ENCODE results near the gene MTHFD2. TPM values are rescaled to one million over a fixed set of nuclear protein-coding genes. Genes with fewer than 3 reads are reported as not detected.
"Not testable (repeated sequence)": the region's sequence is repeated elsewhere in the genome, so short reads cannot be mapped to it uniquely, and the experiment has no call there.

The MTHFD2 gene
- polyA plus RNA-seq, 1 donor from 2014 or later: 6.0 TPM

DNA sequence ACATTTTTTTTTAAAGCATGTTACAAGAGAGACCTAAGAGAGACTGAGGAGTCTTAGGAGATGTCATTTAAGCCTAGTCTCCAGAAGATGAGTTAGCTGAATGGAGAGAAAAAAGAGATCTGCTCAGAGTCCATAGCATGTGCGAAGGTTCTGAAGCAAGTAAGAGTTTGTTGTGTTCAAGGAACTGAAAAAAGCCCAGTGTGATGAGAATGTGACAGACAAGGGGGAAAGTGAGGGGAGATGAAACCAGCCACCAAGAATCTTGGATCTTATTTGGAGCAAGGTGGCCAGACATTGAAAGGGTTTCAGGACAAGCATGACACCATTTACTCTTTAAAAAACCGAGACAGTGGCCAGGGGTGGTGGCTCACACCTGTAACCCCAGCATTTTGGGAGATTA, 14.5 kb upstream of the MTHFD2 start:
- Mint-ChIP-seq H3K27me3 (no peaks in the 10 kb centered on the region), H3K36me3 (peaks cover 2% of the 10 kb centered on the region), H3K9me3 (no peaks in the 10 kb centered on the region), H3K4me3 (peak overlapping the region in 2 of 4 donors; percentile 18 to 74), H3K27ac (peak overlapping the region in 1 of 3 donors; percentile 53), H3K4me1 (peaks cover 23 to 29% (median 26%) of the 10 kb centered on the region in 3 donors)

DNA sequence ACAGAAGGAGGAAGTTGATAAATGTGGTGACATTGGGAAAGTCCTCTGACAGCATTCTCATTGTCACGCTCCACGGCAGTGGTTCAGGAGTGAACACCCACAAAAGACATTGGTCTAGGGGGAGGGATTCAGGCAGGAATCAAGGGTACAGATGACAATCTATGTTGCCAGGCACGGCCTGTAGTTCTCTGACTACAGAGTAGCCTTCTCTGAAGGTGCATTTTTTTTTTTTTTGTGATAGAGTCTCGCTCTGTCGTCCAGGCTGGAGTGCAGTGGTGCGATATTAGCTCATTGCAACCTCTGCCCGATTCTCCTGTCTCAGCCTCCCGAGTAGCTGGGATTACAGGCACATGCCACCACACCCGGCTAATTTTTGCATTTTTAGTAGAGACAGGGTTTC, 12.4 kb upstream of the MTHFD2 start:
- Mint-ChIP-seq H3K4me1 (peaks cover 23% of the 10 kb centered on the region in 3 donors), H3K4me3 (peak overlapping the region; percentile 70 to 95 (median 85)), H3K36me3 (peaks cover 2% of the 10 kb centered on the region)

DNA sequence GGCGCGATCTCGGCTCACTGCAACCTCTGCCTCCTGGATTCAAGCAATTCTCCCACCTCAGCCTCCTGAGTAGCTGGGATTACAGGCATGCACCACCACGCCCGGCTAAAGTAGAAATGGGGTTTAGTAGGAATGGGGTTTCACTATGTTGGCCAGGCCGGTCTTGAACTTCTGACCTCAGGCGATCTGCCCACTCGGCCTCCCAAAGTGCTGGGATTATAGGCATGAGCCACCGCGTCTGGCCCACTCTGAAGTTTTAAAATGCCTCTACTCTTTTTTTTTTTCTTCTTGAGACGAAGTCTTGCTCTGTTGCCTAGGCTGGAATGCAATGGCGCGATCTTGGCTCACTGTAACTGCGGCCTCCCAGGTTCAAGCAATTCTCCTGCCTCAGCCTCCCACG, 11.7 kb upstream of the MTHFD2 start:
- Mint-ChIP-seq H3K4me3 (peak overlapping the region in 1 of 4 donors; percentile 81), H3K27ac (peak overlapping the region in 2 of 3 donors; percentile 35 to 53), H3K4me1 (peaks cover 20% of the 10 kb centered on the region in 3 donors)
- H3K36me3 Mint-ChIP-seq, H3K27me3 Mint-ChIP-seq, H3K9me3 Mint-ChIP-seq: not testable (repeated sequence)

More for the DNA sequence above, 12.4 kb upstream of the MTHFD2 start:
- Mint-ChIP-seq H3K27me3 (no peaks in the 10 kb centered on the region), H3K9me3 (no peaks in the 10 kb centered on the region), H3K27ac (peak overlapping the region; percentile 53 to 97 (median 93))

DNA sequence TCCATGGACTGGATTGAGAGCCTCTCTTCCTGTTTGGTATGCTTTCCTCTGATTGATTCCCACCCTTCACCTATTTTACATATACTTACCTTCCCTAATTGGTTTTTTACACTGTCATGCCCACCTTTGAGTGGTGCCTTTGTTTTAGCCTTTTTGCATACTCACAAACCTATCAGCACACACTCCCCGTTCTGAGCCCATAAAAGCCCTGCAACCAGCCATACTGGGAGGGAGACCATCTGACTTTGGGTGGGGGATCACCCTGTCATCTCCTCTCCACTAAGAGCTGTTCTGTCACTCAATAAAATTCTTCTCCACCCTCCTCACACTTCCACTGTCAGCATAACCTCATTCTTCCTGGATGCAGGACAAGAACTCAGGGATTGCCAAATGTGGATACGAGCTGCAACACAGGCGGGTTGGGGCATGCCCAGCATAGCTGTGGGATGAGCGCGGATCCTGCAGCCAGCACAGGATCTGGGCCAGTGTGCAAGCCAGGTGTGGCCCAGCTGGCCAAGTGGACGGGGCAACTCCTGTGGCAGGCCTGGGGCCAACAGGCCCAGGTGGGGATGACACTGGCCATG, 10.3 kb upstream of the MTHFD2 start:
- Mint-ChIP-seq H3K27me3 (no peaks in the 10 kb centered on the region), H3K27ac (peak overlapping the region in 1 of 3 donors; percentile 69), H3K4me3 (peak overlapping the region in 1 of 4 donors; percentile 30), H3K36me3 (peaks cover 2% of the 10 kb centered on the region), H3K4me1 (peaks cover 15 to 17% (median 17%) of the 10 kb centered on the region in 3 donors), H3K9me3 (no peaks in the 10 kb centered on the region)

DNA sequence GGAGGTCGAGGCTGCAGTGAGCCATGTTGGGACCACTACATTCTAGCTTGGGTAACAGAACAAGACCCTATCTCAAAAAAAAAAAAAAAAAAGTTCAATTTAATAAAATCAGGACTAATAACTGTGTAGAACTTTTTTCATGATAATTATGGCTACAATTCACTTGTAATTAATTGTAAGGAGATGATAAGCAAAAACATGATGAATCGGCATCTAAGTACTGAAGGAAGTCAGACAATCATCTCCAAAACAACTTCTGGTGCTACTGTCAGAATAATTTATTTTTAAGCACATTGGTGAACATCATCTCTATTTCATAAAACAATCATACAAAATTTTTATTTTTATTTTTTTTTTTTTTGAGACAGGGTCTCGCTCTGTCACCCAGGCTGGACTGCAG, 9.7 kb upstream of the MTHFD2 start:
- H3K4me3 Mint-ChIP-seq: no peak overlapping the region
- H3K27me3 Mint-ChIP-seq: no peaks in the 10 kb centered on the region
- peaks cover 14 to 17% (median 16%) of the 10 kb centered on the region in 3 donors for H3K4me1 Mint-ChIP-seq
- H3K27ac Mint-ChIP-seq: no peak overlapping the region
- H3K36me3 Mint-ChIP-seq: peaks cover 2% of the 10 kb centered on the region
- no peaks in the 10 kb centered on the region for H3K9me3 Mint-ChIP-seq

DNA sequence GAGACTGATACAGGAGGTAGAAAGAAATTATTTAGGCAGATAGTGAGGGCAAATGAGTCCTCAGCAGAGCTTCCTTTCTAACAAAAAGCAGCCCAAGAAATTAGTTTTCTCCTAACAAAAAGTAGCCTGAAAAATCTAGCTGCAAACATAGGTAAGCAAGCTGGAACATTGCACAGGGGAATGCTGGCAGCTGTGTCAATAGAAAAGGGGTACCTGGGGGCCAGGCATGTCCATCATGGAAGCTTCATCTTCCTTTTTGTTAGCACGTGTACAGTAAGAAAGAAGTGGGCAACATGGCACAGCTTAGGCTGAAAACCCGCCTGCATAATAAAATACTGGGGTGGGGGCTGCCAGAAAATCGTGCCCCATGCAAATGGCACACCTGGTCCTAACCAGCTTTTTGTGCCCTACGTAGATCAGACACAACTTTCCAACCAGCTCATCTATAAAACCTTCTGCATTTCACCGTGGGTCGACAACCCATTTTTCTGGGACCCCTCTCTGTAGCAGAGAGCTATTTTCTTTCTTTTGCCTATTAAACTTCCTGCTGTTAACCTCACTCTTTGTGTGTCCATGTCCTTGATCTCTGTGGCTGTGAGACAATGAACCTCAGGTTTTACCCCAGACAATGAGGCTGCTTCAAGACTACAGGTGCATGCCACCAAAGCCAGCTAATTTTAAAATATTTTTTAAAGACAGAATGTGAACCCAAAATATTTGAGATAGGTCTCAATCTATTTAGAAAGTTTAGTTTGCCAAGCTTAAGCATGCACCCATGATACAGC, 6.6 kb upstream of the MTHFD2 start:
- H3K27ac Mint-ChIP-seq: no peak overlapping the region
- H3K36me3 Mint-ChIP-seq: no peaks in the 10 kb centered on the region
- no peaks in the 10 kb centered on the region for H3K27me3 Mint-ChIP-seq
- H3K9me3 Mint-ChIP-seq: no peaks in the 10 kb centered on the region
- no peak overlapping the region for H3K4me3 Mint-ChIP-seq
- H3K4me1 Mint-ChIP-seq: peaks cover 0 to 1% (median 0%) of the 10 kb centered on the region in 3 donors

DNA sequence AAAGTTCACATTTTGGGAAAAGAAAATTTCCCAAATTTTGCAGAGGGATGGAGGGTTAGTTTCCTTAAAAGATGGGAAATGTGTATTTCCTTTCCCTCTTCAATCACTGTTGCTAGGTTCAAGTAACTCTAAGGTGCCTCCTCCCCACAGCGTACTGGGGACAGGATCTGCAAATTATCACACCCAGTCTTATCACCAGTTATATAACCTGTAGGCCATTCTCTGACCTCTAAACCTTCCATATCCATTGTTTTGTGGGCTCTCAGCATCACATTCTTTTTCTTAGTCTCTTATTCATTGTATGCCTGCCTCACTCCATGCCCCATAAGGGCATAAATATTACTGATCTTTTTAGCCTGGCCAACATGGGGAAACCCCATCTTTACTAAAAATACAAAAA, 3.6 kb upstream of the MTHFD2 start:
- no peaks in the 10 kb centered on the region for H3K27me3 Mint-ChIP-seq
- no peaks in the 10 kb centered on the region for H3K36me3 Mint-ChIP-seq
- no peak overlapping the region for H3K4me3 Mint-ChIP-seq
- H3K9me3 Mint-ChIP-seq: no peaks in the 10 kb centered on the region
- peak overlapping the region in 1 of 3 donors; percentile 54 for H3K27ac Mint-ChIP-seq
- peaks cover 11 to 15% (median 13%) of the 10 kb centered on the region in 3 donors for H3K4me1 Mint-ChIP-seq

DNA sequence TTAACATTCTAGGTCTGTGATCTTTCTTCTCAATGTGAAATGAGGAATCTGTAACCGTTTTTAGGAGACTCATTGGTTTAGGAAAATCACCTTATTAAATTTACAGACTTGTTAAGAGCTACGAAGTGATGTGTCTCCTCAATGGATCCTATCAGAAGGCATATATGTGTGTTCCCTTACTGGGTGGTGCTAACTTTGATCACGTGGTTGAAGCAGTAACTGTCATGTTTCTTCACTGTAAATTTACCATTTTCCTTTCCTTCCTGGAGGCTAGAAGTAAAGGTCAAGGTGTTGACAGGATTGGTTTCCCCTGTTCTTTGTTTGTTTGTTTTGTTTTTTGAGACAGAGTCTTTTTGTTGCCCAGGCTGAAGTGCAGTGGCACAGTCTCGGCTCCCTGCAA, 1.4 kb upstream of the MTHFD2 start:
- peak overlapping the region in 3 of 4 donors; percentile 7 to 88 (median 65) for H3K4me3 Mint-ChIP-seq
- H3K4me1 Mint-ChIP-seq: peaks cover 20 to 26% (median 23%) of the 10 kb centered on the region in 3 donors
- H3K27ac Mint-ChIP-seq: peak overlapping the region in 1 of 3 donors; percentile 86
- H3K36me3 Mint-ChIP-seq: no peaks in the 10 kb centered on the region
- no peaks in the 10 kb centered on the region for H3K27me3 Mint-ChIP-seq
- H3K9me3 Mint-ChIP-seq: no peaks in the 10 kb centered on the region

DNA sequence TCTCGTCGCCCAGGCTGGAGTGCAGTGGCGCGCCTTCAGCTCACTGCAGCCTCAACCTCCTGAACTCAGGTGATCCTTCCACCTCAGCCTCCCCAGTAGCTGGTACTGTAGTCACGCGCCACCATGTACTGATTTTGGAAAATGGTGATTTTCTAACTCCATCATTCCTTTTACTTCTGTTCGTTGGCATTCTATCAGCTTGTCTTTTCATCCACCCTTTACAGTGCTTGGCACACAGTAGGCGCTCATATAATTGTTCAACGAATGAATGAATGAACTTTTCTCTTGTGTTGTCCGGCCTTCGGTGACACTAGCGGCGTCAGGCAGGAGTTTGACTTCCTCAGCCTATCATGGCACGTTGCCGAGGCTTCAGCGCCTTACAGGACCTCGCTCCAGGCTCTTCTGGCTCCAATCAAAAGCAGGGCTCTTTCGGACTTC, 373 bp upstream of the MTHFD2 start:
- peak overlapping the region; percentile 88 to 100 (median 98) for H3K4me3 Mint-ChIP-seq
- no peaks in the 10 kb centered on the region for H3K9me3 Mint-ChIP-seq
- H3K36me3 Mint-ChIP-seq: no peaks in the 10 kb centered on the region
- H3K27ac Mint-ChIP-seq: peak overlapping the region; percentile 86 to 100 (median 99)
- H3K4me1 Mint-ChIP-seq: peaks cover 20 to 27% (median 23%) of the 10 kb centered on the region in 3 donors
- no peaks in the 10 kb centered on the region for H3K27me3 Mint-ChIP-seq

DNA sequence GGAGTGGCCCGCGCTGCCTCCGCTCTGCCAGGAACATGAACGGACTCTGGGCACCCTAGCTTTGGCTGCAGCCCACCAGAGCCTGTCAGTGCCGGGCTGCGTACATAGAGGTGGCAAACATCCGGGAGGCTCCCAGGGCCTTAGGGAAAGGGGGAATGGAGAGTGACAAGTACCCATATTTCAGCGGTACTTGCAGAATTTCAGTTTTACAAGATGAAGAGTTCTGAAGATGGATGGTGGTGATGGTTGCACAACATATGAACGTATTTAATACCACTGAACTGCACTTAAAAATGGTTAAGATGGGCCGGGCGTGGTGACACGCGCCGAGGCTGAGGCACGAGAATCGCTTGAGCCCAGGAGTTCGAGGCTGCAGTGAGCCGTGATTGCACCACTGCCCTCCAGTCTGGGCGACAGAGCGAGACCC, 873 bp downstream of the MTHFD2 start:
- H3K4me1 Mint-ChIP-seq: peaks cover 20 to 28% (median 24%) of the 10 kb centered on the region in 3 donors
- H3K36me3 Mint-ChIP-seq: peaks cover 2% of the 10 kb centered on the region
- H3K27me3 Mint-ChIP-seq: no peaks in the 10 kb centered on the region
- H3K27ac Mint-ChIP-seq: peak overlapping the region; percentile 86 to 99 (median 95)
- H3K9me3 Mint-ChIP-seq: no peaks in the 10 kb centered on the region
- H3K4me3 Mint-ChIP-seq: peak overlapping the region; percentile 88 to 100 (median 98)

DNA sequence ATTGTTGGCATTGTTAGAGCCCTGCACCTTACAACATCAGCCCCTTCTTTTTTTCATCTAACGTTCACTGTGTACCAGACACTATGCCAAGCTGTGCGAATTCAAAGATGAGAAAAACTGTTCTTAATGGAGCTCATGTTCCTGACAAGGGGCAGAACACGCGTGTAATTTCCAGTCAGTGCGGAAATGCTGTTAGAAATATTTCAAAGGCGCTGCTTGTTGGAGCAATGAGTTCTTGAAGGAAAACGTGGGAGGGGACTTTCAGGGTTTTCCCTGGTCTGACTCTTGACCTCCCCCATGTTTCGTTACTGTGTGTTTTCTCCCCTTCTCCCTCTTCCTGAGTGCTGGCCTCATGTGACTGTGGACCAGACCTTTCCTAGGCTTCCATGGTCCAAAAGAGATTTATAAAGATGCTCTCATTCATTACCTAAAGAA, 1.5 kb downstream of the MTHFD2 start:
- Mint-ChIP-seq H3K4me1 (peaks cover 20 to 31% (median 27%) of the 10 kb centered on the region in 3 donors), H3K4me3 (peak overlapping the region; percentile 88 to 100 (median 98)), H3K27me3 (no peaks in the 10 kb centered on the region)

DNA sequence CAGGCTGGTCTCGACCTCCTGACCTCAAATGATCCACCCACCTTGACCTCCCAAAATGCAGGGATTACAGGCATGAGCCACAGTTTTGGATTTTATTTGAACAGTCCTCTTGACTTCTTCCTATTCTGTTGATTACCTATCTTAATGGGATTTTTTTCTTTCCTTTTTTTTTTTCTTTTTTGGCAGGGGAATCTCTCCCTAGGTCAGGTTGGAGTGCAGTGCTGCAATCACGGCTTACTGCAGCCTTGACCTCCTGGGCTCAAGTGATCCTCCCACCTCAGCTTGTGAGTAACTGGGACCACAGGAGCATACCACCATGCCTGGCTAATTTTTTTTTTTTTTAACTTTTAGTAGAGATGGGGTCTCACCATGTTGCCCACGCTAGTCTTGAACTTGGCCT, 2.8 kb downstream of the MTHFD2 start:
- Mint-ChIP-seq H3K4me1 (peaks cover 32 to 44% (median 40%) of the 10 kb centered on the region in 3 donors), H3K9me3 (no peaks in the 10 kb centered on the region), H3K27ac (no peak overlapping the region), H3K4me3 (peak overlapping the region in 2 of 4 donors; percentile 88 to 99), H3K27me3 (no peaks in the 10 kb centered on the region), H3K36me3 (peaks cover 4% of the 10 kb centered on the region)

More for the DNA sequence above, 1.5 kb downstream of the MTHFD2 start:
- H3K9me3 Mint-ChIP-seq: no peaks in the 10 kb centered on the region
- peak overlapping the region; percentile 86 to 99 (median 95) for H3K27ac Mint-ChIP-seq
- H3K36me3 Mint-ChIP-seq: peaks cover 4% of the 10 kb centered on the region

DNA sequence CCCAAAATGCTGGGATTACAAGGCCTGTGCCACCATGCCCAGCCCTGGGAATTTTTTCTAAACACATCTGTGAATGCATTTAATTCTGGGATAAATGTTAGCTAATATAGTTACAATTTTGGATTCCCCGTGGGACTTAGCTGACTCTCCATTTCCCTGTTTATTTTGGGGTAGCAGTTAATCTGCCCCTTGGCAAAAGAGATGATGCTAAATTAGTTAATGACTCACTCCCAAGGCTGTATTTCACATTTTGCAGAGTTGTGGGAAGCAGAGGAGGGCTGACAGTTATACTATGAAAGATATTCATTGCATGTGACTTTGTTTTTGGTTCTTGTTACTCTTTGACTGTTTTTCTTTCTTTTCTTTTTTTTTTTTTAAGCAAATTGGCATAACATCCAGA, 3.2 kb downstream of the MTHFD2 start:
- no peaks in the 10 kb centered on the region for H3K9me3 Mint-ChIP-seq
- no peaks in the 10 kb centered on the region for H3K27me3 Mint-ChIP-seq
- peak overlapping the region in 1 of 4 donors; percentile 88 for H3K4me3 Mint-ChIP-seq
- H3K27ac Mint-ChIP-seq: no peak overlapping the region
- peaks cover 36 to 48% (median 44%) of the 10 kb centered on the region in 3 donors for H3K4me1 Mint-ChIP-seq
- peaks cover 4% of the 10 kb centered on the region for H3K36me3 Mint-ChIP-seq

DNA sequence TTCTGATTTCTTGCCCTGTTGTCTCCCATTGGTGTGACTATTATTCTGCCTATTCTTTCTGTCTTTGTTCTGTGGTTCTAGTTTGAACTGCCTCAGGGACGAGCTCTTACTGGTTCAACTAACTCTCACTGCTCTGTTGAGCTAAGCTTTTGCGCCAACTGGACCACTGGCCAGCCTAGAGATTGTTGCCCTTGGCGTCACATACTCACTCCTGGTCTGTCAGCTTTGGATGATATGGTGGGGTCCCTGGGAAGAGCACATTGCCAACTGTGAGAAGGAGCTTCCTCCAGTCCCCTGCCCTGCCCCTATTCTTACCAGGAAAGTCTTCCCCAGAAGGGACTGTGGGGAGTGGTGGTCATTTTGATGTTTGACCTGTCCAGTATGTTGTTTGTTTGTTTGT, 6.0 kb downstream of the MTHFD2 start:
- H3K27ac Mint-ChIP-seq: peak overlapping the region in 1 of 3 donors; percentile 14
- peak overlapping the region in 1 of 4 donors; percentile 89 for H3K4me3 Mint-ChIP-seq
- H3K27me3 Mint-ChIP-seq: no peaks in the 10 kb centered on the region
- peaks cover 29 to 44% (median 36%) of the 10 kb centered on the region in 3 donors for H3K4me1 Mint-ChIP-seq
- no peaks in the 10 kb centered on the region for H3K9me3 Mint-ChIP-seq
- H3K36me3 Mint-ChIP-seq: peaks cover 9% of the 10 kb centered on the region

DNA sequence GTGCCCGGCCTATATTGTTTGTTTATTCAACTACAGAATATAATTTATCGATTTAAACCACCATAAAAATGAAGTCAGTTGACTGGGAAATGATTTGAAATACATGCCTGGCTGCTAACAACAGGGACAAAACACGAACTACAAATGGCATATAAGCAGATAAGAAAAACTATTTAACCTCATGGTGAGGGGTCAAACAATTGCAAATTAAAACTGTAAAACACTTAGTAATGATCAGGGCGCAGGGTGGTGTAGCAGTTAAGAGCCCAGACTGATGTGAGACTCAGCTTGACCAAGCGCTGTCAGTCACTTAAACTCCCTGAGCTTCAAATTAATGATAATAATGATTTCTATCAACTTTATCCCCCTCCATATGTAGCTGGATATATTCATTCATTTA, 6.7 kb downstream of the MTHFD2 start:
- Mint-ChIP-seq H3K27me3 (no peaks in the 10 kb centered on the region), H3K4me1 (peaks cover 26 to 42% (median 31%) of the 10 kb centered on the region in 3 donors), H3K27ac (peak overlapping the region; percentile 58 to 93 (median 87)), H3K9me3 (no peaks in the 10 kb centered on the region), H3K4me3 (peak overlapping the region in 3 of 4 donors; percentile 38 to 92 (median 59)), H3K36me3 (peaks cover 9% of the 10 kb centered on the region)

Measured in IgD-negative memory B cell (primary cell).